ENCODE results near the gene SPECC1L. TPM values are rescaled to one million over a fixed set of nuclear protein-coding genes. Genes with fewer than 3 reads are reported as not detected.
"Not testable (repeated sequence)": the region's sequence is repeated elsewhere in the genome, so short reads cannot be mapped to it uniquely, and the experiment has no call there.

The SPECC1L gene
- total and polyA plus RNA-seq, 5 donors from 2014 or later = 4.1 to 39.6 (median 5.8) TPM

GRCh38 chr22:24248611-24249010 is 22.0 kb upstream of the SPECC1L start:
- not testable (repeated sequence) for H3K27ac Mint-ChIP-seq; H3K27me3 ChIP-seq (ENCODE audit: control insufficient read depth, insufficient read depth, low read length); H3K4me1 ChIP-seq (ENCODE audit: control insufficient read depth, insufficient read depth, low read length, poor library complexity, severe bottlenecking); DNase-seq; H3K9me3 Mint-ChIP-seq; H3K27ac ChIP-seq (ENCODE audit: insufficient read depth, low read length, poor library complexity, severe bottlenecking); H3K4me3 Mint-ChIP-seq; H3K36me3 Mint-ChIP-seq; H3K36me3 ChIP-seq (ENCODE audit: control insufficient read depth, insufficient read depth, low read length); H3K4me3 ChIP-seq (ENCODE audit: low read depth, low read length); H3K4me1 Mint-ChIP-seq; H3K27me3 Mint-ChIP-seq; H3K9me3 ChIP-seq (ENCODE audit: control insufficient read depth in 2 of 2, low read length in 2 of 2); ATAC-seq (ENCODE audit: low read depth in 2 of 2)

- H3K9me3 ChIP-seq (ENCODE audit: control insufficient read depth in 2 of 2, low read length in 2 of 2); H3K36me3 ChIP-seq (ENCODE audit: control insufficient read depth, insufficient read depth, low read length); H3K36me3 Mint-ChIP-seq; H3K27me3 Mint-ChIP-seq; H3K27ac ChIP-seq (ENCODE audit: insufficient read depth, low read length, poor library complexity, severe bottlenecking); ATAC-seq (ENCODE audit: low read depth in 2 of 2); H3K4me3 Mint-ChIP-seq; H3K9me3 Mint-ChIP-seq; H3K4me1 Mint-ChIP-seq; H3K4me3 ChIP-seq (ENCODE audit: low read depth, low read length); DNase-seq; H3K4me1 ChIP-seq (ENCODE audit: control insufficient read depth, insufficient read depth, low read length, poor library complexity, severe bottlenecking); H3K27ac Mint-ChIP-seq; H3K27me3 ChIP-seq (ENCODE audit: control insufficient read depth, insufficient read depth, low read length): not testable (repeated sequence)
Observed at GRCh38 chr22:24249413-24249812, 21.2 kb upstream of the SPECC1L start.

- H3K27me3 ChIP-seq (ENCODE audit: control insufficient read depth, insufficient read depth, low read length); H3K4me1 ChIP-seq (ENCODE audit: control insufficient read depth, insufficient read depth, low read length, poor library complexity, severe bottlenecking); H3K4me3 Mint-ChIP-seq; H3K36me3 ChIP-seq (ENCODE audit: control insufficient read depth, insufficient read depth, low read length); H3K27me3 Mint-ChIP-seq; H3K4me1 Mint-ChIP-seq; H3K27ac Mint-ChIP-seq; H3K9me3 ChIP-seq (ENCODE audit: control insufficient read depth in 2 of 2, low read length in 2 of 2); DNase-seq; H3K27ac ChIP-seq (ENCODE audit: insufficient read depth, low read length, poor library complexity, severe bottlenecking); H3K9me3 Mint-ChIP-seq; ATAC-seq (ENCODE audit: low read depth in 2 of 2); H3K4me3 ChIP-seq (ENCODE audit: low read depth, low read length); H3K36me3 Mint-ChIP-seq: not testable (repeated sequence)
Observed at GRCh38 chr22:24251286-24251685, 19.3 kb upstream of the SPECC1L start.

GRCh38 chr22:24253126-24253525 is 17.5 kb upstream of the SPECC1L start:
- ATAC-seq (ENCODE audit: low read depth in 2 of 2); H3K4me3 ChIP-seq (ENCODE audit: low read depth, low read length); H3K27me3 Mint-ChIP-seq; H3K4me3 Mint-ChIP-seq; H3K9me3 Mint-ChIP-seq; H3K4me1 ChIP-seq (ENCODE audit: control insufficient read depth, insufficient read depth, low read length, poor library complexity, severe bottlenecking); H3K4me1 Mint-ChIP-seq; H3K27ac ChIP-seq (ENCODE audit: insufficient read depth, low read length, poor library complexity, severe bottlenecking); H3K27me3 ChIP-seq (ENCODE audit: control insufficient read depth, insufficient read depth, low read length); H3K36me3 ChIP-seq (ENCODE audit: control insufficient read depth, insufficient read depth, low read length); H3K9me3 ChIP-seq (ENCODE audit: control insufficient read depth in 2 of 2, low read length in 2 of 2); H3K36me3 Mint-ChIP-seq; H3K27ac Mint-ChIP-seq; DNase-seq: not testable (repeated sequence)

GRCh38 chr22:24256136-24256535 is 14.5 kb upstream of the SPECC1L start:
- not testable (repeated sequence) for H3K27ac Mint-ChIP-seq; H3K4me3 Mint-ChIP-seq; DNase-seq; H3K27me3 ChIP-seq (ENCODE audit: control insufficient read depth, insufficient read depth, low read length); H3K27me3 Mint-ChIP-seq; H3K4me1 Mint-ChIP-seq; H3K36me3 ChIP-seq (ENCODE audit: control insufficient read depth, insufficient read depth, low read length); H3K9me3 Mint-ChIP-seq; H3K36me3 Mint-ChIP-seq; H3K4me1 ChIP-seq (ENCODE audit: control insufficient read depth, insufficient read depth, low read length, poor library complexity, severe bottlenecking); ATAC-seq (ENCODE audit: low read depth in 2 of 2); H3K9me3 ChIP-seq (ENCODE audit: control insufficient read depth in 2 of 2, low read length in 2 of 2); H3K4me3 ChIP-seq (ENCODE audit: low read depth, low read length); H3K27ac ChIP-seq (ENCODE audit: insufficient read depth, low read length, poor library complexity, severe bottlenecking)

GRCh38 chr22:24256736-24257135 is 13.9 kb upstream of the SPECC1L start:
- H3K4me3 Mint-ChIP-seq; ATAC-seq (ENCODE audit: low read depth in 2 of 2); H3K4me3 ChIP-seq (ENCODE audit: low read depth, low read length); H3K9me3 Mint-ChIP-seq; H3K36me3 Mint-ChIP-seq; H3K36me3 ChIP-seq (ENCODE audit: control insufficient read depth, insufficient read depth, low read length); H3K9me3 ChIP-seq (ENCODE audit: control insufficient read depth in 2 of 2, low read length in 2 of 2); H3K4me1 ChIP-seq (ENCODE audit: control insufficient read depth, insufficient read depth, low read length, poor library complexity, severe bottlenecking); DNase-seq; H3K27me3 ChIP-seq (ENCODE audit: control insufficient read depth, insufficient read depth, low read length); H3K27me3 Mint-ChIP-seq; H3K4me1 Mint-ChIP-seq; H3K27ac ChIP-seq (ENCODE audit: insufficient read depth, low read length, poor library complexity, severe bottlenecking); H3K27ac Mint-ChIP-seq: not testable (repeated sequence)

GRCh38 chr22:24259459-24259858 is 11.2 kb upstream of the SPECC1L start:
- not testable (repeated sequence) for H3K4me1 Mint-ChIP-seq; H3K27ac ChIP-seq (ENCODE audit: insufficient read depth, low read length, poor library complexity, severe bottlenecking); H3K27me3 ChIP-seq (ENCODE audit: control insufficient read depth, insufficient read depth, low read length); H3K27ac Mint-ChIP-seq; H3K4me3 Mint-ChIP-seq; H3K36me3 ChIP-seq (ENCODE audit: control insufficient read depth, insufficient read depth, low read length); H3K9me3 ChIP-seq (ENCODE audit: control insufficient read depth in 2 of 2, low read length in 2 of 2); H3K4me1 ChIP-seq (ENCODE audit: control insufficient read depth, insufficient read depth, low read length, poor library complexity, severe bottlenecking); H3K4me3 ChIP-seq (ENCODE audit: low read depth, low read length); H3K9me3 Mint-ChIP-seq; H3K27me3 Mint-ChIP-seq; H3K36me3 Mint-ChIP-seq
- DNase-seq (peak; percentile 30 to 74 (median 55)), ATAC-seq (ENCODE audit: low read depth in 2 of 2) (peak in 1 of 2 donors; percentile 44)

- not testable (repeated sequence) for H3K4me3 ChIP-seq (ENCODE audit: low read depth, low read length); H3K4me1 ChIP-seq (ENCODE audit: control insufficient read depth, insufficient read depth, low read length, poor library complexity, severe bottlenecking); H3K36me3 Mint-ChIP-seq; H3K4me1 Mint-ChIP-seq; H3K27me3 ChIP-seq (ENCODE audit: control insufficient read depth, insufficient read depth, low read length); H3K27ac Mint-ChIP-seq; DNase-seq; ATAC-seq (ENCODE audit: low read depth in 2 of 2); H3K9me3 ChIP-seq (ENCODE audit: control insufficient read depth in 2 of 2, low read length in 2 of 2); H3K27me3 Mint-ChIP-seq; H3K9me3 Mint-ChIP-seq; H3K4me3 Mint-ChIP-seq; H3K27ac ChIP-seq (ENCODE audit: insufficient read depth, low read length, poor library complexity, severe bottlenecking); H3K36me3 ChIP-seq (ENCODE audit: control insufficient read depth, insufficient read depth, low read length)
Observed at GRCh38 chr22:24262185-24262749, 8.4 kb upstream of the SPECC1L start.
